ENCODE data around the gene EGLN1. TPM values are rescaled to one million over a fixed set of nuclear protein-coding genes. Genes with fewer than 3 reads are reported as not detected.

The EGLN1 gene
- total and polyA plus RNA-seq, 4 donors: 49.7 to 84.7 (median 65.6) TPM

GRCh38 chr1:231376875-231377549 lies 45.1 kb downstream of the EGLN1 start:
- WGBS (ENCODE audit: insufficient coverage): 82% methylated on average over 5 of the region's 5 CpGs
- H3K9me3 ChIP-seq (ENCODE audit: control insufficient read depth, insufficient read depth, low read length): no peaks in the 10 kb centered on the region
- no peak overlapping the region for H3K27ac ChIP-seq (ENCODE audit: low read depth, low read length)
- H3K27me3 ChIP-seq (ENCODE audit: control insufficient read depth, insufficient read depth, low read length): no peaks in the 10 kb centered on the region
- peak in 1 of 6 donors; percentile 30 for DNase-seq (ENCODE audit: low read depth in 4 of 6, low spot score in 6 of 6)
- no peaks in the 10 kb centered on the region for H3K36me3 ChIP-seq (ENCODE audit: control insufficient read depth, insufficient read depth, low read length)
- no peaks in the 10 kb centered on the region for H3K4me1 ChIP-seq (ENCODE audit: control insufficient read depth, insufficient read depth, low read length)
- H3K4me3 ChIP-seq (ENCODE audit: low read depth, low read length): no peak overlapping the region

- WGBS (ENCODE audit: insufficient coverage): 80% methylated on average over 2 of the region's 4 CpGs
- Histone ChIP-seq H3K4me3 (ENCODE audit: low read depth, low read length) (no peak overlapping the region), H3K27ac (ENCODE audit: low read depth, low read length) (no peak overlapping the region), H3K9me3 (ENCODE audit: control insufficient read depth, insufficient read depth, low read length) (no peaks in the 10 kb centered on the region), H3K36me3 (ENCODE audit: control insufficient read depth, insufficient read depth, low read length) (no peaks in the 10 kb centered on the region), H3K4me1 (ENCODE audit: control insufficient read depth, insufficient read depth, low read length) (no peaks in the 10 kb centered on the region), H3K27me3 (ENCODE audit: control insufficient read depth, insufficient read depth, low read length) (no peaks in the 10 kb centered on the region)
- DNase-seq (ENCODE audit: low read depth in 4 of 6, low spot score in 6 of 6): no peak
Measured at GRCh38 chr1:231376101-231376500, 46.0 kb downstream of the EGLN1 start.

GRCh38 chr1:231374394-231374793 lies 47.7 kb downstream of the EGLN1 start:
- H3K36me3 ChIP-seq (ENCODE audit: control insufficient read depth, insufficient read depth, low read length): no peaks in the 10 kb centered on the region
- 100% methylated on average over 1 of the region's 4 CpGs for WGBS (ENCODE audit: insufficient coverage)
- no peak overlapping the region for H3K4me3 ChIP-seq (ENCODE audit: low read depth, low read length)
- H3K4me1 ChIP-seq (ENCODE audit: control insufficient read depth, insufficient read depth, low read length): no peaks in the 10 kb centered on the region
- no peaks in the 10 kb centered on the region for H3K27me3 ChIP-seq (ENCODE audit: control insufficient read depth, insufficient read depth, low read length)
- DNase-seq (ENCODE audit: low read depth in 4 of 6, low spot score in 6 of 6): no peak
- H3K9me3 ChIP-seq (ENCODE audit: control insufficient read depth, insufficient read depth, low read length): no peaks in the 10 kb centered on the region
- no peak overlapping the region for H3K27ac ChIP-seq (ENCODE audit: low read depth, low read length)

- Histone ChIP-seq H3K27ac (ENCODE audit: low read depth, low read length) (no peak overlapping the region), H3K9me3 (ENCODE audit: control insufficient read depth, insufficient read depth, low read length) (no peaks in the 10 kb centered on the region), H3K27me3 (ENCODE audit: control insufficient read depth, insufficient read depth, low read length) (no peaks in the 10 kb centered on the region), H3K36me3 (ENCODE audit: control insufficient read depth, insufficient read depth, low read length) (no peaks in the 10 kb centered on the region), H3K4me3 (ENCODE audit: low read depth, low read length) (no peak overlapping the region), H3K4me1 (ENCODE audit: control insufficient read depth, insufficient read depth, low read length) (no peaks in the 10 kb centered on the region)
- no peak for DNase-seq (ENCODE audit: low read depth in 4 of 6, low spot score in 6 of 6)
Measured at GRCh38 chr1:231372501-231372900, 49.6 kb downstream of the EGLN1 start.

GRCh38 chr1:231369282-231369681 lies 52.8 kb downstream of the EGLN1 start:
- no peaks in the 10 kb centered on the region for H3K27me3 ChIP-seq (ENCODE audit: control insufficient read depth, insufficient read depth, low read length)
- no peaks in the 10 kb centered on the region for H3K36me3 ChIP-seq (ENCODE audit: control insufficient read depth, insufficient read depth, low read length)
- no peak overlapping the region for H3K4me3 ChIP-seq (ENCODE audit: low read depth, low read length)
- H3K9me3 ChIP-seq (ENCODE audit: control insufficient read depth, insufficient read depth, low read length): no peaks in the 10 kb centered on the region
- no peak for DNase-seq (ENCODE audit: low read depth in 4 of 6, low spot score in 6 of 6)
- no peak overlapping the region for H3K27ac ChIP-seq (ENCODE audit: low read depth, low read length)
- no peaks in the 10 kb centered on the region for H3K4me1 ChIP-seq (ENCODE audit: control insufficient read depth, insufficient read depth, low read length)
- WGBS (ENCODE audit: insufficient coverage): 35% methylated on average over 2 of the region's 3 CpGs

- Histone ChIP-seq H3K4me3 (ENCODE audit: low read depth, low read length) (no peak overlapping the region), H3K4me1 (ENCODE audit: control insufficient read depth, insufficient read depth, low read length) (no peaks in the 10 kb centered on the region), H3K36me3 (ENCODE audit: control insufficient read depth, insufficient read depth, low read length) (no peaks in the 10 kb centered on the region), H3K27me3 (ENCODE audit: control insufficient read depth, insufficient read depth, low read length) (no peaks in the 10 kb centered on the region), H3K27ac (ENCODE audit: low read depth, low read length) (no peak overlapping the region), H3K9me3 (ENCODE audit: control insufficient read depth, insufficient read depth, low read length) (no peaks in the 10 kb centered on the region)
- no peak for DNase-seq (ENCODE audit: low read depth in 4 of 6, low spot score in 6 of 6)
- no CpG with 5 or more reads among the region's 5 CpGs for WGBS (ENCODE audit: insufficient coverage)
Measured at GRCh38 chr1:231364192-231364591, 57.9 kb downstream of the EGLN1 start.

GRCh38 chr1:231363624-231364023 lies 58.5 kb downstream of the EGLN1 start:
- Histone ChIP-seq H3K4me1 (ENCODE audit: control insufficient read depth, insufficient read depth, low read length) (no peaks in the 10 kb centered on the region), H3K27me3 (ENCODE audit: control insufficient read depth, insufficient read depth, low read length) (no peaks in the 10 kb centered on the region), H3K9me3 (ENCODE audit: control insufficient read depth, insufficient read depth, low read length) (no peaks in the 10 kb centered on the region), H3K36me3 (ENCODE audit: control insufficient read depth, insufficient read depth, low read length) (no peaks in the 10 kb centered on the region), H3K4me3 (ENCODE audit: low read depth, low read length) (no peak overlapping the region), H3K27ac (ENCODE audit: low read depth, low read length) (no peak overlapping the region)
- WGBS (ENCODE audit: insufficient coverage): no CpG with 5 or more reads among the region's 1 CpG
- DNase-seq (ENCODE audit: low read depth in 4 of 6, low spot score in 6 of 6): no peak

- H3K9me3 ChIP-seq (ENCODE audit: control insufficient read depth, insufficient read depth, low read length): no peaks in the 10 kb centered on the region
- H3K27ac ChIP-seq (ENCODE audit: low read depth, low read length): no peak overlapping the region
- no peaks in the 10 kb centered on the region for H3K36me3 ChIP-seq (ENCODE audit: control insufficient read depth, insufficient read depth, low read length)
- no peaks in the 10 kb centered on the region for H3K4me1 ChIP-seq (ENCODE audit: control insufficient read depth, insufficient read depth, low read length)
- WGBS (ENCODE audit: insufficient coverage): no CpG with 5 or more reads among the region's 1 CpG
- no peaks in the 10 kb centered on the region for H3K27me3 ChIP-seq (ENCODE audit: control insufficient read depth, insufficient read depth, low read length)
- no peak overlapping the region for H3K4me3 ChIP-seq (ENCODE audit: low read depth, low read length)
- DNase-seq (ENCODE audit: low read depth in 4 of 6, low spot score in 6 of 6): no peak
Measured at GRCh38 chr1:231362325-231362724, 59.8 kb downstream of the EGLN1 start.

GRCh38 chr1:231359113-231359512 lies 63.0 kb downstream of the EGLN1 start:
- WGBS (ENCODE audit: insufficient coverage): 83% methylated on average over 4 of the region's 6 CpGs
- Histone ChIP-seq H3K27me3 (ENCODE audit: control insufficient read depth, insufficient read depth, low read length) (no peaks in the 10 kb centered on the region), H3K4me1 (ENCODE audit: control insufficient read depth, insufficient read depth, low read length) (no peaks in the 10 kb centered on the region), H3K4me3 (ENCODE audit: low read depth, low read length) (no peak overlapping the region), H3K27ac (ENCODE audit: low read depth, low read length) (no peak overlapping the region), H3K36me3 (ENCODE audit: control insufficient read depth, insufficient read depth, low read length) (no peaks in the 10 kb centered on the region), H3K9me3 (ENCODE audit: control insufficient read depth, insufficient read depth, low read length) (no peaks in the 10 kb centered on the region)
- DNase-seq (ENCODE audit: low read depth in 4 of 6, low spot score in 6 of 6): no peak

GRCh38 chr1:231357831-231358354 lies 64.2 kb downstream of the EGLN1 start:
- no peak overlapping the region for H3K4me3 ChIP-seq (ENCODE audit: low read depth, low read length)
- no peaks in the 10 kb centered on the region for H3K27me3 ChIP-seq (ENCODE audit: control insufficient read depth, insufficient read depth, low read length)
- no peak overlapping the region for H3K27ac ChIP-seq (ENCODE audit: low read depth, low read length)
- H3K4me1 ChIP-seq (ENCODE audit: control insufficient read depth, insufficient read depth, low read length): no peaks in the 10 kb centered on the region
- no peaks in the 10 kb centered on the region for H3K9me3 ChIP-seq (ENCODE audit: control insufficient read depth, insufficient read depth, low read length)
- no peaks in the 10 kb centered on the region for H3K36me3 ChIP-seq (ENCODE audit: control insufficient read depth, insufficient read depth, low read length)
- 0% methylated on average over 1 of the region's 4 CpGs for WGBS (ENCODE audit: insufficient coverage)
- peak in 5 of 6 donors; percentile 26 to 87 (median 43) for DNase-seq (ENCODE audit: low read depth in 4 of 6, low spot score in 6 of 6)
